Gastrocnemius medialis (tissue), 4 donors: ENCODE measurements around the gene PDE3B.

Source experiments
- POLR2A ChIP-seq, 2 donors: fragments of 450-650 bp; IDR thresholded peaks; one replicate each; pipeline ENCODE4 v1.6.1; 2017; ENCODE audit warnings: antibody characterized with exemption in 2 of 2, mild to moderate bottlenecking in 2 of 2, moderate library complexity in 2 of 2
- TF ChIP-seq, protein P1 (sequence below), 5 experiments: fragments of 450-650 bp in 3 of 5; fragments of 200-600 bp in 2 of 5; sonication (generic) in 2 of 5; IDR thresholded peaks in 4 of 5; conservative IDR thresholded peaks in 1 of 5; 1 replicate in 4 of 5; 2 replicates in 1 of 5; pipeline ENCODE4 v1.5.1; 2016 to 2019; ENCODE audit warnings: antibody characterized with exemption in 5 of 5, mild to moderate bottlenecking in 3 of 5, moderate library complexity in 3 of 5

DNA sequence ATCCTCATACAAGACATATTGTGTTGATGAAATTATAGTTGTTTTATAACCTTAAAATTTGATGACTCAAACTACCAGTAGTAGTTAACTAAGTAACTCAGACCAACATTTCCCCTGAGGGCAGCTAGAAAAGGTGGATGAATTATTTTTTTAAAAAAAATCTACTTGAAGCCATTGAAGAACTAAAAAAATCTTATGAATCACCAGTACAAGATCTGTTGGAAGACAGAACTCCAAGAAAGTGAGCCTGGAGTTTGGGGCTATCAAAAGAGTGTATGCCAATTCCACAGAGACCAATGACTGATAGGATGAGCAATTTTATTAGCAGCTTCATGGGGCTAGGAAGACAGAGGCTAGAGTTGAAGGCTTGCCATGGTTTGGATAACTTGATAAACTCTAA lies 176.0 kb downstream of the PDE3B start:
- TF ChIP-seq POLR2A (IDR thresholded peaks at IDR 0.05): no peak
- TF ChIP-seq, protein P1, sequence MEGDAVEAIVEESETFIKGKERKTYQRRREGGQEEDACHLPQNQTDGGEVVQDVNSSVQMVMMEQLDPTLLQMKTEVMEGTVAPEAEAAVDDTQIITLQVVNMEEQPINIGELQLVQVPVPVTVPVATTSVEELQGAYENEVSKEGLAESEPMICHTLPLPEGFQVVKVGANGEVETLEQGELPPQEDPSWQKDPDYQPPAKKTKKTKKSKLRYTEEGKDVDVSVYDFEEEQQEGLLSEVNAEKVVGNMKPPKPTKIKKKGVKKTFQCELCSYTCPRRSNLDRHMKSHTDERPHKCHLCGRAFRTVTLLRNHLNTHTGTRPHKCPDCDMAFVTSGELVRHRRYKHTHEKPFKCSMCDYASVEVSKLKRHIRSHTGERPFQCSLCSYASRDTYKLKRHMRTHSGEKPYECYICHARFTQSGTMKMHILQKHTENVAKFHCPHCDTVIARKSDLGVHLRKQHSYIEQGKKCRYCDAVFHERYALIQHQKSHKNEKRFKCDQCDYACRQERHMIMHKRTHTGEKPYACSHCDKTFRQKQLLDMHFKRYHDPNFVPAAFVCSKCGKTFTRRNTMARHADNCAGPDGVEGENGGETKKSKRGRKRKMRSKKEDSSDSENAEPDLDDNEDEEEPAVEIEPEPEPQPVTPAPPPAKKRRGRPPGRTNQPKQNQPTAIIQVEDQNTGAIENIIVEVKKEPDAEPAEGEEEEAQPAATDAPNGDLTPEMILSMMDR (IDR thresholded peaks at IDR 0.05 in 4 of 5, conservative IDR thresholded peaks at IDR 0.05 in 1 of 5): no peak
